ENCODE measurements around the gene SCN9A. TPM values are rescaled to one million over a fixed set of nuclear protein-coding genes. Genes with fewer than 3 reads are reported as not detected.
"Not testable (repeated sequence)": the region's sequence is repeated elsewhere in the genome, so short reads cannot be mapped to it uniquely, and the experiment has no call there.

SCN9A gene
- polyA plus RNA-seq, 3 donors, result 1.5 to 2.1 (median 1.7) TPM

DNA sequence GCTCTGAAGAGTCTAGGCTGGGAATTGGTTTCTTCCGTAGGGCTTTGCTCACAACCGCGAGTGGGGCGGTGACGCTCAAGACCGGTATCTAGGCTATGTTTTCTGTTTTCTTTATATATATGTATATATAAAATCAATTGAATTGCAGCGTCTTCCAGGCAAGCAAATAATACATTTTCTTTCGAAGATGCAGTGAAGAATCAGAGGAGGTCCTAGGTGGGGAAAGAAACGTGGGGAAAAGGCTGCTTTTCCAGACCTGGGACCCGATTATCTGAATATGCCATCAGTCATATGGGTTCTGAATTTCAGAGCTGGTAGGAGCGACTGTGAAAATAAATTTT, 714 bp upstream of the SCN9A start:
- no peak for DNase-seq (ENCODE audit: low read depth in 3 of 3, low spot score in 2 of 3)

GRCh38 chr2:166375195-166375735, 479 bp downstream of the SCN9A start:
- DNase-seq (ENCODE audit: low read depth in 3 of 3, low spot score in 2 of 3), result peak in 1 of 3 donors; percentile 13

DNA sequence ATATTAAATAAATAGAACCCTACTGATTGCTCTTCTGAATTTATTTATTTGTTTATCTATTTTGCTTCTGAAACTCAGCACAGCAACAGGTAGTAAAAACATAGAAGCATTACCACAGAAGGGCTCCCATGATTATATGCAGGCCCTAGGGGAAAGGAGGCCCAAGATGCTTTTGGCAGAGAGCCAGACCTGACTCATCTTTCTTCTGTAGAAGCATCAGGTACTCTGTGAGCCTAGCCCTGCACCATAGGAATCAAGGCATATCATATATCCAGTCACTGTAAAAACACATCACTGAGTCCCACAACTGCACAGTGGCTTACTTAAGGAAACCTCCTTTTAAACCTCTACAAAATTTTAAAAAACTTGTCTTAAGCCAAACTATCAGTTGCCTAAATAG, 1.8 kb downstream of the SCN9A start:
- DNase-seq (ENCODE audit: low read depth in 3 of 3, low spot score in 2 of 3), result no peak

DNA sequence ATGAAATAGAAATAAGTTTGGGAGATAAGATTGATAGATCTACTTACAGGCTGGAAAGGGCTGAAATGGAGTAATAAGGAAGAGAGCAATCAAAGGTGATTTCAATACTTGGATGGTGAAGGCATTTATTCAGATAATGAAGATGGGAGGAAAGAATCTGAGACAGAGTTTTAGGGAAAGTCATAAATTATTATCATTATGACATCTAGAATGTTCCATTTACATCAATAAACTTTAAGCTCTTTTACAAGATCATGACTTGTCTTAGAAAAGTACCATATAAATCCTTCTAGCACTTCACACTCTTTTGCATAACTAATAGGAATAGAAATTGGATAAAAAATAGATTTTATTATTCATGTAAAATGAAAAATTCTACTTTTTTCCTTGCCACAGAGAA, 2.2 kb downstream of the SCN9A start:
- no peak for DNase-seq (ENCODE audit: low read depth in 3 of 3, low spot score in 2 of 3)

DNA sequence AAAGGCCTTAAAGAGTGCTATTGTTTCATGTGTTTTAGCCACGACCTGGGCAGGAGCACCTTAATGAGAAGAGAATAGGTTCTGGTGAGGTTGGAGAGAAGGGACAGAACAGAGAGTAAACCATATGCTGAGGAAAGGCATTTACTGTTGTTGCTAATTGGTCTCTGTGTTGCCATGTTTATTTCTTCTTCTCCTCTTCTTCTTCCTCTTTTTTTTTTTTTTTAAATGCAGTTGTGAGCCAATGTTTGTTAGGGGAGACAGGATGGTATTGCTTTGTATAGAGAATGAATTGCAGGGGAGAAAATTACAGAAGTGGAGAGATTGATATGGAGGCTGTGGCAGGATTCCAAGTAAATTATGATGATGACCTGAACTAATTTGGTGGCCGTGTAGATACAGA, 2.6 kb downstream of the SCN9A start:
- no peak for DNase-seq (ENCODE audit: low read depth in 3 of 3, low spot score in 2 of 3)

DNA sequence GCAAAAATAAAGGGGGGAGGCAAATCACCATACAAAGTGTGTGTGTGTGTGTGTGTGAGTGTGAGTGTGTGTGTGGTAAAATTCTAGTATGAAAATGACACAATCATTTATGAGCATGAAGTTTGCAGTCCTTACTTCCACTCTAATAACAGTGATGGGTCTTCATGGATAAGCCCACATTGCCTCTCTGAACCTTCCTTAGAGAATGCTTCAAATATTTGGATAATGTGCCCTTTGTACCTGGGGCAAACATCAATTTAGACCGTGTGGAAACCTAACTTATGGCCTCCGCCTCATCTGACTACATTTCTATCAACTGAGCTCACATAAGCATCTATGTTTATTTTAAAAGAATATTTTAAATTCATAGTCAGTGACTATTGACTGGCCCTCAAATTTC, 3.7 kb downstream of the SCN9A start:
- DNase-seq (ENCODE audit: low read depth in 3 of 3, low spot score in 2 of 3), result no peak

DNA sequence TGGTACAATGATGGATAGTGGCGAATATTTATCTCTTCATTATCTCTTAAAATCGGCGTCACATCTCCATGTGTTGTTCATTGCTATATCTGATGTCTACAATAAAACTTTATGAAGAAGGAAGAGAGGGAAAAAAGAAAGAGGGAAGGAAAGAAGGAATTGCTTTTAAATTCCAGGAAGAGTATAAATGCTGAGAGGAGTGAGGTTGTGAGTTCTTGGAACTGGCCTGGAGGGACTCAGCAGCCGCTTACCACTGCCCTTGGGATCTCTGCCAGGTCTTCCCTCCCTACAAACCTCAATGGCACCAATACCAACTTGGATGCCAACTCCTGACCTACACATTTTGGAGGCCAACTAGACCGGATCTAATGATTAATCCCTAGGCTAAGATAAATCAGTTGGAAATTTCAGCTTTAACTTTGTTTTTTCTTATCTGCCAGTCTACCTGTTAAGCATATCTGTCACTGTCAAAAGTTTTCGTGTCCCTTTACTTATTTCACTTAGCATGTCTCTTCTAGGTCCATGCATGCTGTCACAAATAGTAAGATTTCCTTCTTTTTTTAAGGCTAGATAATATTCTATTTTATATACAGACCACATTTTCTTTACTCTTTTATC, 9.8 kb downstream of the SCN9A start:
- DNase-seq (ENCODE audit: low read depth in 3 of 3, low spot score in 2 of 3), result no peak

GRCh38 chr2:166365239-166365638, 10.5 kb downstream of the SCN9A start:
- DNase-seq (ENCODE audit: low read depth in 3 of 3, low spot score in 2 of 3), result no peak

DNA sequence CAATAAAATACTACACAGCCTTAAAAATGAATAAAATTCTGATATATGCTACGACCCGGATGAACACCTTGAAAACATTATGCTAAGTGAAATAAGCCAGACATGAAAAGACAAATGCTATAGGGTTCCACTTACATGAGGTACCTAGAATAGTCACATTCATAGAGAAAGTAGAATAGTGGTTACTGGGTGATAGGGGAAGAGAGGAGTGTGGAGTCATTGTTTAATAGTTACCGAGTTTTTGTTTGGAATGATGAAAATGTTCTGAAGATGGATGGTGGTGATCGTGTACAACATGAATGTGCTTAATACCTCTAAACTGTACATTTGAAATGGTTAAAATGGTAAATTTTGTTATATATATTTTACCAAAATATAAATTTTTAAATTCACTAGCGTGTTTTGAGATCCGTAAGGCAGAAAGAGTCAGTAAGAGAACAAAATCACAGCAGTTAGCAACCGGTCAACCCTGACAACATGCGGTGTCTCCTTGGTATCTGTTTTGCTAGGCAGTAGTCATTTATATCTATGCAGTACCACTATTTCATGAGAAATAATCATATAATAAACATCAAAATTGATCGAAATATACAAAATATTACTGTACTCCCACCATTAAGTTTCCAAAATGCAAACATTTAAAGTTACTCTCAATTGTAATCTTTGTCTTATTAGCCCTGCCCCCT, 11.1 kb downstream of the SCN9A start:
- no peak for DNase-seq (ENCODE audit: low read depth in 3 of 3, low spot score in 2 of 3)

DNA sequence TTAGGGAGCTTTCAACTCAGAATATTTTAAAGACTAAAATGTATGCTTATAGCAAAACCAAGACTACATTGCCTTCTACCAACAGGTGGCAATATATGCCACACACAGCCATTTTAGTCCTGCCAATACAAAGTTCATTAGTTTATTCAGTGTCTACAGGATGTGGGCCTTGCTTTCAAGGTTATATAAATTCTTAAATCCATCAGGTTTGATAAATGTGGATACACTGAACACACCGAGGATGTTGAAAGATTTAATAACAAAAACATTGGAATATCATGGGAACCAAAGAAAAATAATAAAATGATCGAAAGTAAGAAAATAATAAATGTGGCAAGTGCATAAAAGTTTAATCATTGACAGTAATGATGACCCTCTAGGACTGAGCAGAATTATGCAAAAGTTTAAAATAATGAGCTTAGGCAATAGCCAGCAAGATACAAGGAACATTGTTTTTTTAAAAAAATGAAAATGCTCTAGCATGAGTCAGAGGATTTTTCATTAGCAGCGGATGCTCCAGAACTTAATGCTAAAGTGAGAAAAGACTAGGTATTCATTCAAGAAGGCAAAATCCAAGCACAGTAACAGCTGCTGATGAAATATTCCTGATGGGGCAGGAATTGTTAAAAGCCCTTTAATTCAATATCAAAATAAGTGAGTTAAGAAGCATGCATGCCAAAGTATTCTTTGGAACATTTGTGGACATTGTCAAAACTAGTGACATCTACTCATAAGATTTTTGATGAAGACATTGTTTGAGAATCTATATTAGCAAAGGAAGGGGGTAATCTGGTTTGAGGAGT, 14.2 kb downstream of the SCN9A start:
- DNase-seq (ENCODE audit: low read depth in 3 of 3, low spot score in 2 of 3), result no peak

GRCh38 chr2:166360906-166361305, 14.8 kb downstream of the SCN9A start:
- DNase-seq (ENCODE audit: low read depth in 3 of 3, low spot score in 2 of 3), result no peak

- no peak for DNase-seq (ENCODE audit: low read depth in 3 of 3, low spot score in 2 of 3)
Observed at GRCh38 chr2:166360426-166360825, 15.3 kb downstream of the SCN9A start.

DNA sequence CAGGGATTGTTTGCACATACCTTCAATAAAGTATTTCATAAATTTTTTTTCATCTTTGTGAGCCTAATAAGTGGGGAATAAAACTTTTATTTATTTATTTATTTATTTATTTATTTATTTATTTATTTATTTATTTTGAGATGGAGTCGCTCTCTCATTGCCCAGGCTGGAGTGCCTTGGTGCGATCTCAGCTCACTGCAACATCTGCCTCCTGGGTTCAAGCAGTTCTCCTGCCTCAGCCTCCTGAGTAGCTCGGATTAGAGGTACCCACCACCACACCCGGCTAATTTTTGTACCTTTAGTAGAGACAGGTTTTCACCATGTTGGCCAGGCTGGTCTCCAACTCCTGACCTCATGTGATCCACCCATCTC, 17.8 kb downstream of the SCN9A start:
- not testable (repeated sequence) for DNase-seq (ENCODE audit: low read depth in 3 of 3, low spot score in 2 of 3)

DNA sequence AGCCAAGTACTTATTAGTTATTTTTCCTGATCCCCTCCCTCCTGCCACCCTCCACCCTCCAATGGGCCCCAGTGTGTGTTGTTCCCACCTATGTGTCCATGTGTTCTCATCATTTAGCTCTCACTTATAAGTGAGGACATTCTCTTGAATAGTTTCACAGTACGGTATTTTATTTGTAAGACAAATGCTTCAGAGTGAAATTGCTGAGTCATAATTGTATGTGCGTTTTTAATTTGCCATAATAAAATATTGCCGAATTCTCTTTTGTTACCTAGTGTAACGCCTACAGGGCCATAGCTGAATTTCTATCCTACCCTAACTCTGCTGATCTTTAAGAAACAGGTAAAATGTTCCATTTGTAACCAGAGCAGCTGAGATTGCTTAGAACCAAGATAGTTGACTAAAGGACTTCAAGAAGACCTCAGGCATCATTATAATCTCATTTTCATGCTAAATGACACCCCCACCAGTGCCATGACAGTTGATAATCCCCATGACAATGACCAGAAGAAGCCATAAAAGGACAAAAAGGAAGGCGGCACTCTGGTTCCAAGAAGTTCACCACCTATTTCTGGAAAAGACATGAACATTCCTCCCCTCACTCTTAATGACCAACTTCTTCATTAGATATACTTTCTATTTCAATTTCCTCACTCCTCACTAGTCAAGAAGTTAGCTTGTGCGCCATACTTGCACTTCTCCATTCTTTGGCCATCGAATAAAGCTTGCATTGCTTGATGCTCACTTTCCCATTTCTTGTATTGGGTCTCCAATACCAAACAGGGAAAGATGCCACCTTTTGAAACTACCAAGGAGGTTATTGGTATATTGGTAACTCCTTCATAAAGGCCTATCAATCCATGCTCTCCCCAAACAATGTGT, 18.4 kb downstream of the SCN9A start:
- no peak for DNase-seq (ENCODE audit: low read depth in 3 of 3, low spot score in 2 of 3)

GRCh38 chr2:166351319-166351718, 24.4 kb downstream of the SCN9A start:
- DNase-seq (ENCODE audit: low read depth in 3 of 3, low spot score in 2 of 3), result no peak

- no peak for DNase-seq (ENCODE audit: low read depth in 3 of 3, low spot score in 2 of 3)
Observed at GRCh38 chr2:166350525-166350924, 25.2 kb downstream of the SCN9A start.

- no peak for DNase-seq (ENCODE audit: low read depth in 3 of 3, low spot score in 2 of 3)
Observed at GRCh38 chr2:166344286-166345113, 31.2 kb downstream of the SCN9A start.

DNA sequence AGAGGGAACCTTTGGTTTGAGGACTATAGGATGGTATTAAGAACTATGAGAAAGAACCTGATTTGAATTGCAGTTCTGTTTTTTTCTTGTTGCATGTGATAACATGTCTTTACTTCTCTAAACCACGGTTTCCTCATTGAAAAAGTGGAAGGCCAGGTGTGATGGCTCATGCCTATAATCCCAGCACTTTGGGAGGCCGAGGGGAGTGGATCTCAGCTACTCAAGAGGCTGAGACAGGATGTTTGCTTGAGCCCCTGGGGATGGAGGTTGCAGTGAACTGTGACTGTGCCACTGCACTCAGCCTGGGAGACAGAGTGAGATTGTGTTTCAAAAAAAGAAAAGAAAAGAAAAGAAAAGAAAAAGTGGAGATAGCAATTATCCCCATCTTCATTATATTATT, 32.3 kb downstream of the SCN9A start:
- DNase-seq (ENCODE audit: low read depth in 3 of 3, low spot score in 2 of 3), result no peak

GRCh38 chr2:166341426-166341825, 34.3 kb downstream of the SCN9A start:
- DNase-seq (ENCODE audit: low read depth in 3 of 3, low spot score in 2 of 3), result no peak

- DNase-seq (ENCODE audit: low read depth in 3 of 3, low spot score in 2 of 3), result no peak
Observed at GRCh38 chr2:166338831-166339339, 36.9 kb downstream of the SCN9A start.

All from right renal cortex interstitium (tissue), 3 donors.